Left cardiac atrium (tissue), 4 donors: Measurements from ENCODE around the gene DNAH2. TPM values are rescaled to one million over a fixed set of nuclear protein-coding genes. Genes with fewer than 3 reads are reported as not detected.
A peak's percentile ranks its signal among the peaks of the same experiment; 100 is the strongest.

ENCODE experiments used
- ATAC-seq, 2 donors: fragments of 200-7000 bp; cut with Tn5 transposase; one replicate each; pipeline ENCODE4 v1.9.1; 2020; ENCODE audit warnings: mild to moderate bottlenecking in 2 of 2, moderate library complexity in 2 of 2
- DNase-seq: peaks from one replicate; pipeline ENCODE4 v3.0.0-alpha.2; 2020
- intact Hi-C, 2 donors: fragments of 100-400 bp; cut with DNase I; formaldehyde crosslinking; loops; one replicate each; pipeline versions ENCODE4 v1.14.1 to v1.15.1; 2022 to 2023
- total RNA-seq, 2 donors: library from RNA; stranded (reverse); fragmentation: NEBNext Ultra II Directional; extraction: Animal tissue kit (Norgen Biotek cat#: 25700); gene quantifications; one replicate each; pipeline ENCODE4 v1.2.1, GENCODE V29; 2021
- donor health status: DM: no; HTN: yes; CAD: no.
- donor health status: DM: no; HTN: yes; CAD: no; lungs with severe emphysema.
- donor health status: DM: yes; HTN: yes; CAD: no.
- donor health status: Dilated cardiomyopathy.

The DNAH2 gene
- total RNA-seq, 2 donors from 2014 or later: 0.05 to 0.24 TPM

DNA sequence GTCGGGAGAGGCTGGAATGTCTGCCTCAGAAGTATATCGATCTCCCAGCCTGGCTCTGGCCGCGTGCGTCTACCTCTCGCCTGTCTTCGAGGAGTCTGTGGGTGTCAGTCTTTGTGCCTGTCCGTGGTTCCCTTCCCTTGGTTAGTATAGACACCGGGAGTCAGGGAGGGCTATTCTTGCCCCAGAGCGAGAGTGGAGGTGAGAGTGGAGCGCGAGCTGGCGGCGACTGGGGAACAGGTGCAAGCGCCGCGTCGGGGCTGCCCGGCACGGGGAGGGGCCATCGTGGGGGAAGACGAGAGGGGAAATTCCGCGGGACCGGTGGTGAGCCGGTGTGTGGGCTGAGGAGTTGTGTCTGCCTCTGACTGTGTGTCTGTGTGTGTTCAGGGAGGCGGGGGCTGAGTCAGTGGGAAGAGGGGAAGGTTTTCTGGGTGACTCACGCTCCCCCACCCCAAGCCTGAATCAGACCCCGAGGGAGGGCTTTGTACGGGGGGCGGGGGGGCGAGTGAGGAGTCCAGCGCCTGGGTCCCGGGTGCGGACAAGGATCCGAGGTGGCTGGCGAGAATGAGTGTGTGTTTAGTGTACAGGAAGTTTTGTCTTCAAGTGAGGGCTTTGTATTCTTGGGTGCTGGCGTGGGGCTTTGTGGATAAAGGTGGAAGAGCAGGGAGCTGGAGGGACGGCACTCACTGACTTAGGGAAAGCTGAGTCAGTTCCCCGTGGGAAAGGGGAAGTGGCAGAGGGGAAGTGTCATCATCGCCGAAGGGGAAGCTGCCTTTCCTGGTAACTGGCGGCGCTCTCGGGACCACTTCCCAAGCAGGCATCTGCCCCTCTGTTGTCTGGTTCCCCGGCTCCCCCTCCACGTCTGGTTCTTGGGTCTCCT, 125.1 kb downstream of the DNAH2 start:
- DNase-seq (peak; percentile 90), ATAC-seq (peak; percentile 7 to 48)
- intact Hi-C loops: no loop called here

GRCh38 chr17:7843257-7843535, 125.7 kb downstream of the DNAH2 start:
- DNase-seq (no peak), ATAC-seq (no peak)
- intact Hi-C loops: no loop called here

DNA sequence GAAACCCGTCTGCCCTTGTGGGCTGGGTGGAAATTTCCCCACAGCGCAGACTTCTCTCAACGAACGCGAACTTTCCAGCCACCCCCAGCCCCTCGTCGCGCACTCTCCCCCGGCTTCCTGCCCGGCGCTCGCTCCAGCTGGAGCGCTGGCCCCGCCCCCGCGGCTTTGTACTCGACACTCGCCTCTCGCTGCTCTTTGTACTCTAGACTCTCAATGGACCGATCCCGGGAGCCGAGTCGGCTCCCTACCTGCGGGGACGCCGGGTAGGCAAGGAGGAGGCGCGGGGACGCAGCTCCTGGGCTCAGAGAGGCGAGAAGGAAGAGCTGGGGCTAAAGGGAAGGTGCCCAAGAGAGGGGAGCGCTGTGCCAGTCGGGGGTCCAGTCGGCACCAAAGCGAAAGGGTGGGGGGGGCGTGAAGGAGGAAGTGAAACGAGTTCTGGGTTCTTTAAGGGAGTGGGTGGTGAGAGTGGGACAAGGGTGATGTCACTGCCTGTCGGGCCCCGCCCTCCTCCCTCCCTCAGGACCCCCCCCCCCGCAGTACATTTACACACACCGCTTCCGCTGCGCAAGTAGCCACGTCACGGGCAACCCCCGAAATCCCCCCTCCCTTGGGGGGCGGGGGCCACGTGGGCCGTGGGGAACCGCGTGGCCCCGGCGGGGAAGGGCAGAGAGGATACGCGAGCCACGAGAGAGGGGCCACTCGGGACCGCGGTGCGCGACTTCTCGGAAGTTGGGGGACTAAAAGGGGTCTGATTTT, 126.2 kb downstream of the DNAH2 start:
- DNase-seq: peak; percentile 88
- intact Hi-C loops: no loop called here
- peak; percentile 23 to 42 for ATAC-seq

- DNase-seq (peak; percentile 93), ATAC-seq (peak; percentile 63 to 75)
- intact Hi-C loops: no loop called here
Observed at GRCh38 chr17:7844292-7845154, 127.0 kb downstream of the DNAH2 start.

GRCh38 chr17:7845359-7846062, 128.0 kb downstream of the DNAH2 start:
- intact Hi-C loops: no loop called here
- peak; percentile 26 for DNase-seq
- no peak for ATAC-seq

GRCh38 chr17:7846063-7846735, 128.7 kb downstream of the DNAH2 start:
- DNase-seq: peak; percentile 27
- no peak for ATAC-seq
- intact Hi-C loops: no loop called here

DNA sequence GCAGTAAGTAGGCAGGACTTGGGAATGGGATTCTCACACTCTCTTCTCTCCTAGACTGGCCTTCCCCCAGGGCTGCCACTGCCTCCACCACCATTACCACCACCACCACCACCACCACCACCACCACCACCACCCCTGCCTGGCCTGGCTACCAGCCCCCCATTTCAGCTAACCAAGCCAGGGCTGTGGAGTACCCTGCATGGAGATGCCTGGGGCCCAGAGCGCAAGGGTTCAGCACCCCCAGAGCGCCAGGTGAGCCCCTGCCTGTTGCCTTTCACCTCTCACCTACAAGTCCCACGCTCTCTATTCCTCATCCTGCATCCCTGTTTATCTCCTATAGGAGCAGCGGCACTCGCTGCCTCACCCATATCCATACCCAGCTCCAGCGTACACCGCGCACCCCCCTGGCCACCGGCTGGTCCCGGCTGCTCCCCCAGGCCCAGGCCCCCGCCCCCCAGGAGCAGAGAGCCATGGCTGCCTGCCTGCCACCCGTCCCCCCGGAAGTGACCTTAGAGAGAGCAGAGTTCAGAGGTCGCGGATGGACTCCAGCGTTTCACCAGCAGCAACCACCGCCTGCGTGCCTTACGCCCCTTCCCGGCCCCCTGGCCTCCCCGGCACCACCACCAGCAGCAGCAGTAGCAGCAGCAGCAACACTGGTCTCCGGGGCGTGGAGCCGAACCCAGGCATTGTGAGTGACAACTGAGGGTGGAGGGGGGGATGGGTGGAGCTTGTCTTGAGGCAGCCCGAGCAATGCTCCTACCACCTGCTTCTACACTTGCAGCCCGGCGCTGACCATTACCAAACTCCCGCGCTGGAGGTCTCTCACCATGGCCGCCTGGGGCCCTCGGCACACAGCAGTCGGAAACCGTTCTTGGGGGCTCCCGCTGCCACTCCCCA, 129.5 kb downstream of the DNAH2 start:
- DNase-seq: peak; percentile 28

DNA sequence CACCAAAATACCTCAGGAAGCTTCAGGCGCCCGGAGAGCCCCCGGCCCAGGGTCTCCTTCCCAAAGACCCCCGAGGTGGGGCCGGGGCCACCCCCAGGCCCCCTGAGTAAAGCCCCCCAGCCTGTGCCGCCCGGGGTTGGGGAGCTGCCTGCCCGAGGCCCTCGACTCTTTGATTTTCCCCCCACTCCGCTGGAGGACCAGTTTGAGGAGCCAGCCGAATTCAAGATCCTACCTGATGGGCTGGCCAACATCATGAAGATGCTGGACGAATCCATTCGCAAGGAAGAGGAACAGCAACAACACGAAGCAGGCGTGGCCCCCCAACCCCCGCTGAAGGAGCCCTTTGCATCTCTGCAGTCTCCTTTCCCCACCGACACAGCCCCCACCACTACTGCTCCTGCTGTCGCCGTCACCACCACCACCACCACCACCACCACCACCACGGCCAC, 130.6 kb downstream of the DNAH2 start:
- intact Hi-C loops: no loop called here
- DNase-seq (no peak), ATAC-seq (no peak)

More for the DNA sequence above, 129.5 kb downstream of the DNAH2 start:
- intact Hi-C loops: no loop called here
- ATAC-seq: no peak

DNA sequence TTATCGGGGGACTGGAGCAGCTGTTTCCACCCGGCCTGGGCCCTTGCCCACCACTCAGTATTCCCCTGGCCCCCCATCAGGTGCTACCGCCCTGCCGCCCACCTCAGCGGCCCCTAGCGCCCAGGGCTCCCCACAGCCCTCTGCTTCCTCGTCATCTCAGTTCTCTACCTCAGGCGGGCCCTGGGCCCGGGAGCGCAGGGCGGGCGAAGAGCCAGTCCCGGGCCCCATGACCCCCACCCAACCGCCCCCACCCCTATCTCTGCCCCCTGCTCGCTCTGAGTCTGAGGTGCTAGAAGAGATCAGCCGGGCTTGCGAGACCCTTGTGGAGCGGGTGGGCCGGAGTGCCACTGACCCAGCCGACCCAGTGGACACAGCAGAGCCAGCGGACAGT, 131.2 kb downstream of the DNAH2 start:
- DNase-seq (no peak), ATAC-seq (no peak)
- intact Hi-C loops: no loop called here

- ATAC-seq (no peak), DNase-seq (peak; percentile 26)
- intact Hi-C loops: no loop called here
Observed at GRCh38 chr17:7849130-7849750, 131.7 kb downstream of the DNAH2 start.

- no peak for ATAC-seq
- intact Hi-C loops: no loop called here
Observed at GRCh38 chr17:7849751-7850504, 132.4 kb downstream of the DNAH2 start.

GRCh38 chr17:7850701-7851437, 133.3 kb downstream of the DNAH2 start:
- intact Hi-C loops: no loop called here
- no peak for ATAC-seq
- peak; percentile 34 for DNase-seq

More at GRCh38 chr17:7849751-7850504, 132.4 kb downstream of the DNAH2 start:
- no peak for DNase-seq

GRCh38 chr17:7851438-7852261, 134.1 kb downstream of the DNAH2 start:
- DNase-seq: peak; percentile 93
- ATAC-seq: peak; percentile 71 to 75
- intact Hi-C loops: loop anchor here in 1 of 2 donors (2.0 kb wide), 1 partner anchor 27 kb away; no protein-coding TSS in a partner anchor

DNA sequence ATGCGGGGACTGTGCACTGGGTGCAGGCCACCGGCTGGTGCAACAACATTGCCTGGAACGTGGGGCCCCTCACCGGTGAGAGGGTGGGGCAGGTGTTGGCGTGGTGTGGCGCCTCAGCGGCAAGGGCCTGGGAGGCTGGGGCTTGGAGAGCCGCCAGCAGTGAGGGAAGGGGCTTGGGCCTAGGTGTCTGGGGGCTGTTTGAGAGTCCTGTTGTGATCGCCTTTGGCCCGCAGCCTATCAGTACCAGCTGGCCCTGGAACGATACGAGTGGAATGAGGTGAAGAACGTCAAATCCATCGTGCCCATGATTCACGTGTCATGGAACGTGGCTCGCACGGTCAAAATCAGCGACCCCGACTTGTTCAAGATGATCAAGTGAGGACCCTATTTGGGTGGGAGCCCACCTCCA, 134.7 kb downstream of the DNAH2 start:
- DNase-seq (peak; percentile 25), ATAC-seq (no peak)
- intact Hi-C loops: loop anchor here in 1 of 2 donors (2.0 kb wide), 1 partner anchor 27 kb away; no protein-coding TSS in a partner anchor
